B cell (primary cell): ENCODE results near the gene C20orf202. TPM values are rescaled to one million over a fixed set of nuclear protein-coding genes. Genes with fewer than 3 reads are reported as not detected.
A peak's percentile ranks its signal among the peaks of the same experiment; 100 is the strongest.

ENCODE experiments used
- ATAC-seq: fragments of 200-7000 bp; cut with Tn5 transposase; one replicate; pipeline ENCODE4 v1.10.0; 2021; ENCODE audit warnings: low read depth, mild to moderate bottlenecking, moderate number of reproducible peaks, moderate library complexity
- CTCF ChIA-PET: fragments of 350-600 bp; sonication (Branson Sonifier 250); formaldehyde crosslinking; loops from one replicate; lab custom pipeline; 2021; ENCODE audit warnings: antibody characterized with exemption, inconsistent platforms; lab: Charles Lee
- POLR2A ChIA-PET: fragments of 350-600 bp; sonication (Branson Sonifier 250); formaldehyde crosslinking; loops from one replicate; lab custom pipeline; 2021; ENCODE audit warnings: antibody characterized with exemption; lab: Charles Lee
- DNase-seq: peaks from one replicate; pipeline ENCODE4 v3.0.0; 2013
- H2AFZ ChIP-seq: 2 replicates; pipeline ENCODE4 v1.6.1; 2012; ENCODE audit warnings: mild to moderate bottlenecking, low read depth, low read length; ENCODE audit not compliant: insufficient read depth, poor library complexity, severe bottlenecking
- H3K27ac ChIP-seq, 2 donors: 1 replicate in 1 of 2; 2 replicates in 1 of 2; pipeline ENCODE4 v1.5.1; 2012 to 2013; ENCODE audit warnings: low read length in 2 of 2, mild to moderate bottlenecking in 2 of 2, moderate library complexity in 1 of 2
- H3K27me3 ChIP-seq, 4 experiments: fragments of 200-600 bp in 1 of 4; sonication (generic) in 1 of 4; replicated peaks in 1 of 4; 1 replicate in 2 of 4; 2 replicates in 2 of 4; pipeline versions ENCODE4 v1.6.1 to v1.7.0; 2013 to 2016; ENCODE audit warnings: low read length in 3 of 4, mild to moderate bottlenecking in 2 of 4, mixed read lengths in 1 of 4, moderate library complexity in 1 of 4; ENCODE audit not compliant: insufficient read depth in 4 of 4, control insufficient read depth in 3 of 4; ENCODE audit errors: control extremely low read depth in 1 of 4
- H3K36me3 ChIP-seq, 2 experiments: replicated peaks in 1 of 2; 1 replicate in 1 of 2; 2 replicates in 1 of 2; pipeline versions ENCODE4 v1.6.1 to v1.7.1; 2013; ENCODE audit warnings: low read length in 1 of 2; ENCODE audit not compliant: insufficient read depth in 2 of 2, control insufficient read depth in 1 of 2; ENCODE audit errors: control extremely low read depth in 1 of 2, extremely low read depth in 1 of 2
- H3K4me1 ChIP-seq, 2 donors: fragments of 200-600 bp in 1 of 2; sonication (generic) in 1 of 2; 1 replicate in 1 of 2; 2 replicates in 1 of 2; pipeline versions ENCODE4 v1.5.1 to v1.6.1; 2013 to 2017; ENCODE audit warnings: low read length in 2 of 2; ENCODE audit not compliant: control insufficient read depth in 2 of 2, insufficient read depth in 2 of 2
- H3K4me2 ChIP-seq: replicated peaks from 2 replicates; pipeline ENCODE3; 2012; ENCODE audit warnings: mild to moderate bottlenecking, low read depth, low read length; ENCODE audit not compliant: poor library complexity, severe bottlenecking
- H3K4me3 ChIP-seq, 5 experiments: fragments of 200-600 bp in 1 of 5; sonication (generic) in 1 of 5; 1 replicate in 3 of 5; 2 replicates in 2 of 5; pipeline versions ENCODE4 v1.5.1 to v1.7.0; 2011 to 2016; ENCODE audit warnings: low read length in 4 of 5, mild to moderate bottlenecking in 4 of 5, low read depth in 2 of 5, control low read depth in 1 of 5, moderate library complexity in 1 of 5; ENCODE audit not compliant: insufficient read depth in 1 of 5; ENCODE audit errors: control extremely low read depth in 1 of 5, extremely low read depth in 1 of 5
- H3K79me2 ChIP-seq: fragments of 200-600 bp; sonication (generic); one replicate; pipeline ENCODE4 v1.6.0; 2016; ENCODE audit warnings: low read length; ENCODE audit not compliant: control insufficient read depth, insufficient read depth
- H3K9ac ChIP-seq: fragments of 200-600 bp; sonication (generic); 2 replicates; pipeline ENCODE4 v1.6.1; 2017; ENCODE audit warnings: mild to moderate bottlenecking, low read length, moderate library complexity
- H3K9me3 ChIP-seq, 3 donors: one replicate each; pipeline versions ENCODE4 v1.6.1 to v1.7.1; 2013; ENCODE audit warnings: low read length in 2 of 3; ENCODE audit not compliant: control insufficient read depth in 2 of 3, insufficient read depth in 1 of 3; ENCODE audit errors: control extremely low read depth in 1 of 3
- H4K20me1 ChIP-seq: 2 replicates; pipeline ENCODE4 v1.6.0; 2012; ENCODE audit warnings: mild to moderate bottlenecking, low read length; ENCODE audit not compliant: insufficient read depth, control insufficient read depth, poor library complexity, severe bottlenecking
- H3K27ac Mint-ChIP-seq: one replicate; pipeline ENCODE4 v1.8.0; 2021; ENCODE audit warnings: mixed read lengths
- H3K27me3 Mint-ChIP-seq: one replicate; pipeline ENCODE4 v1.8.0; 2021; ENCODE audit warnings: mixed read lengths
- H3K4me1 Mint-ChIP-seq: one replicate; pipeline ENCODE4 v1.8.0; 2021; ENCODE audit warnings: mixed read lengths
- H3K4me3 Mint-ChIP-seq: one replicate; pipeline ENCODE4 v1.8.0; 2021; ENCODE audit warnings: mixed read lengths
- H3K9me3 Mint-ChIP-seq: one replicate; pipeline ENCODE4 v1.8.0; 2022; ENCODE audit warnings: mixed read lengths; ENCODE audit not compliant: insufficient read depth
- EZH2 ChIP-seq: IDR thresholded peaks from 2 replicates; pipeline ENCODE4 v1.6.1; 2012; ENCODE audit warnings: borderline replicate concordance, low read depth, mild to moderate bottlenecking, moderate library complexity, low read length; ENCODE audit not compliant: insufficient read depth, poor library complexity, severe bottlenecking
- WGBS: methylation state at CpG from one replicate; pipeline ENCODE4 v1.1.5; 2013; ENCODE audit warnings: missing lambda C conversion rate; ENCODE audit not compliant: insufficient coverage; 5-methylcytosine and 5-hydroxymethylcytosine counted together
- intact Hi-C: fragments of 100-400 bp; cut with micrococcal nuclease; formaldehyde crosslinking; loops from one replicate; pipeline ENCODE4 v1.10.0; 2022
- polyA plus RNA-seq: library from polyadenylated mRNA; depleted of rRNA; stranded (reverse); fragments of >200 nt; gene quantifications from 2 replicates; pipeline ENCODE4 v1.2.3, GENCODE V29; 2012
- total RNA-seq, 2 donors: library from RNA; stranded (reverse); fragments of 120-200 nt in 1 of 2; gene quantifications; 1 replicate in 1 of 2; 2 replicates in 1 of 2; pipeline versions ENCODE4 v1.2.3 to v1.2.4, GENCODE V29; 2013 to 2022
- TF ChIP-seq, protein P1 (sequence below): fragments of 200-600 bp; IDR thresholded peaks from one replicate; pipeline ENCODE4 v1.8.0; 2022; ENCODE audit warnings: antibody characterized with exemption, mild to moderate bottlenecking

The C20orf202 gene
- total and polyA plus RNA-seq, 2 donors (not counting 1 experiment from before 2014, with no cell fraction given) = 0.07 TPM; not detected in 1

- ATAC-seq (no peak), DNase-seq (no peak)
- Histone ChIP-seq H3K79me2 (no peaks in the 10 kb centered on the region), H4K20me1 (peaks cover 27% of the 10 kb centered on the region), H3K27me3 (no peaks in the 10 kb centered on the region), H3K4me1 (no peaks in the 10 kb centered on the region), H2AFZ (no peak overlapping the region), H3K36me3 (peaks cover 0 to 77% of the 10 kb centered on the region in 2 experiments), H3K9ac (no peak overlapping the region), H3K4me2 (no peak overlapping the region), H3K27ac (peak overlapping the region in 1 of 2 donors; percentile 33), H3K4me3 (no peak overlapping the region), H3K9me3 (no peaks in the 10 kb centered on the region)
- Mint-ChIP-seq H3K4me3 (no peak overlapping the region), H3K27ac (no peak overlapping the region), H3K9me3 (no peaks in the 10 kb centered on the region), H3K27me3 (no peaks in the 10 kb centered on the region), H3K4me1 (peaks cover 2% of the 10 kb centered on the region)
- POLR2A ChIA-PET = no interaction called here
- CTCF ChIA-PET = no interaction called here
- TF ChIP-seq EZH2 = no peak
- TF ChIP-seq, protein P1, sequence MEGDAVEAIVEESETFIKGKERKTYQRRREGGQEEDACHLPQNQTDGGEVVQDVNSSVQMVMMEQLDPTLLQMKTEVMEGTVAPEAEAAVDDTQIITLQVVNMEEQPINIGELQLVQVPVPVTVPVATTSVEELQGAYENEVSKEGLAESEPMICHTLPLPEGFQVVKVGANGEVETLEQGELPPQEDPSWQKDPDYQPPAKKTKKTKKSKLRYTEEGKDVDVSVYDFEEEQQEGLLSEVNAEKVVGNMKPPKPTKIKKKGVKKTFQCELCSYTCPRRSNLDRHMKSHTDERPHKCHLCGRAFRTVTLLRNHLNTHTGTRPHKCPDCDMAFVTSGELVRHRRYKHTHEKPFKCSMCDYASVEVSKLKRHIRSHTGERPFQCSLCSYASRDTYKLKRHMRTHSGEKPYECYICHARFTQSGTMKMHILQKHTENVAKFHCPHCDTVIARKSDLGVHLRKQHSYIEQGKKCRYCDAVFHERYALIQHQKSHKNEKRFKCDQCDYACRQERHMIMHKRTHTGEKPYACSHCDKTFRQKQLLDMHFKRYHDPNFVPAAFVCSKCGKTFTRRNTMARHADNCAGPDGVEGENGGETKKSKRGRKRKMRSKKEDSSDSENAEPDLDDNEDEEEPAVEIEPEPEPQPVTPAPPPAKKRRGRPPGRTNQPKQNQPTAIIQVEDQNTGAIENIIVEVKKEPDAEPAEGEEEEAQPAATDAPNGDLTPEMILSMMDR = no peak
- WGBS = 76% methylated on average over 5 of the region's 6 CpGs
- intact Hi-C loops = no loop called here
Measured at GRCh38 chr20:1163105-1163504, 40.1 kb upstream of the C20orf202 start.

GRCh38 chr20:1163653-1164052 lies 39.6 kb upstream of the C20orf202 start:
- intact Hi-C loops = no loop called here
- no peaks in the 10 kb centered on the region for H3K27me3 ChIP-seq
- H3K4me3 ChIP-seq = no peak overlapping the region
- Mint-ChIP-seq H3K4me3 (no peak overlapping the region), H3K4me1 (peaks cover 2% of the 10 kb centered on the region), H3K27ac (no peak overlapping the region), H3K9me3 (no peaks in the 10 kb centered on the region), H3K27me3 (no peaks in the 10 kb centered on the region)
- TF ChIP-seq, protein P1 = no peak
- no peak for TF ChIP-seq EZH2
- H4K20me1 ChIP-seq = peaks cover 22% of the 10 kb centered on the region
- ChIA-PET CTCF (no interaction called here), POLR2A (no interaction called here)
- no peak overlapping the region for H3K4me2 ChIP-seq
- no peaks in the 10 kb centered on the region for H3K9me3 ChIP-seq
- no peak overlapping the region for H3K9ac ChIP-seq
- WGBS = 86% methylated on average over 1 of the region's 2 CpGs
- H3K36me3 ChIP-seq = peaks cover 4 to 79% of the 10 kb centered on the region in 2 experiments
- no peak for ATAC-seq
- H3K79me2 ChIP-seq = no peaks in the 10 kb centered on the region
- H2AFZ ChIP-seq = no peak overlapping the region
- peak overlapping the region in 1 of 2 donors; percentile 33 for H3K27ac ChIP-seq
- no peaks in the 10 kb centered on the region for H3K4me1 ChIP-seq
- DNase-seq = no peak
